Heart left ventricle (tissue), 16 donors: ENCODE data around the gene UQCC3. TPM values are rescaled to one million over a fixed set of nuclear protein-coding genes. Genes with fewer than 3 reads are reported as not detected.

Experiments
- ATAC-seq, 4 donors: fragments of 200-7000 bp; cut with Tn5 transposase; one replicate each; pipeline ENCODE4 v1.9.1; 2020 to 2022; ENCODE audit warnings: moderate library complexity in 4 of 4, mild to moderate bottlenecking in 3 of 4, moderate number of reproducible peaks in 1 of 4
- DNase-seq, 5 donors: peaks; one replicate each; pipeline ENCODE4 v3.0.0-alpha.2; 2020
- H3K27ac ChIP-seq, 12 donors: fragments of 200-600 bp; sonication (generic) in 4 of 12; one replicate each; pipeline versions ENCODE4 v1.5.0 to v1.8.0; 2016 to 2022; ENCODE audit warnings: mild to moderate bottlenecking in 2 of 12
- H3K27me3 ChIP-seq, 9 donors: fragments of 200-600 bp; sonication (generic) in 2 of 9; one replicate each; pipeline versions ENCODE4 v1.5.1 to v1.8.0; 2016 to 2022; ENCODE audit warnings: mild to moderate bottlenecking in 3 of 9
- H3K36me3 ChIP-seq, 9 donors: fragments of 200-600 bp; sonication (generic) in 2 of 9; one replicate each; pipeline versions ENCODE4 v1.5.0 to v1.8.0; 2018 to 2022; ENCODE audit warnings: mild to moderate bottlenecking in 2 of 9
- H3K4me1 ChIP-seq, 12 donors: fragments of 200-600 bp; sonication (generic) in 4 of 12; one replicate each; pipeline versions ENCODE4 v1.5.0 to v1.8.0; 2016 to 2022; ENCODE audit warnings: mild to moderate bottlenecking in 3 of 12
- H3K4me3 ChIP-seq, 12 donors: fragments of 200-600 bp; sonication (generic) in 4 of 12; one replicate each; pipeline versions ENCODE4 v1.5.0 to v1.8.0; 2017 to 2022; ENCODE audit warnings: mild to moderate bottlenecking in 9 of 12, moderate library complexity in 4 of 12
- H3K9me3 ChIP-seq, 12 donors: fragments of 200-600 bp; sonication (generic) in 4 of 12; one replicate each; pipeline versions ENCODE4 v1.5.0 to v1.8.0; 2016 to 2022; ENCODE audit warnings: mild to moderate bottlenecking in 1 of 12
- CTCF ChIP-seq, 12 donors: fragments of 200-600 bp; sonication (generic) in 4 of 12; IDR thresholded peaks; one replicate each; pipeline versions ENCODE4 v1.5.0 to v1.8.0; 2018 to 2022; ENCODE audit warnings: antibody characterized with exemption in 12 of 12, mild to moderate bottlenecking in 5 of 12
- POLR2A ChIP-seq, 2 donors: fragments of 450-650 bp; IDR thresholded peaks; one replicate each; pipeline ENCODE4 v1.6.1; 2017; ENCODE audit warnings: antibody characterized with exemption in 2 of 2, mild to moderate bottlenecking in 2 of 2, moderate library complexity in 2 of 2
- WGBS, 4 donors: extraction: QIAGEN DNeasy Blood & Tissue Kit in 2 of 4; methylation state at CpG; one replicate each; pipeline versions ENCODE4 v1.1.5 to v1.1.7; 2013 to 2018; 5-methylcytosine and 5-hydroxymethylcytosine counted together
- intact Hi-C, 10 donors: fragments of 100-400 bp; cut with DNase I; formaldehyde crosslinking; loops; one replicate each; pipeline versions ENCODE4 v1.11.1 to v1.14.2; 2022
- polyA plus RNA-seq, 2 donors: library from polyadenylated mRNA; stranded (reverse); fragments of 200-250 nt; gene quantifications; one replicate each; pipeline ENCODE4 v1.2.3, GENCODE V29; 2013
- total RNA-seq, 9 donors: library from RNA; depleted of rRNA in 2 of 9; stranded (reverse); fragments of >200 nt in 2 of 9; fragmentation: NEBNext Ultra II Directional in 3 of 9; extraction: Animal tissue kit (Norgen Biotek cat#: 25700) in 3 of 9; gene quantifications; one replicate each; pipeline versions ENCODE4 v1.1.0 to v1.2.4, GENCODE V29; 2016 to 2023
- donor health status: ischemic (EF 13 %, LVEDD 7.1; RV severe dilation, severe dysfunction).
- donor health status: healthy with polysubstance abuse.
- donor health status: DM: no; HTN: yes; CAD: no.
- donor health status: DM: no; HTN: no; CAD: no.
- donor health status: ischemic (EF 25% LVEDD 6.9; RV normal size, moderate dysfunction).
- donor health status: ischemic (EF 25% LVEDD 5.7; RV mildly dilated, moderate dysfunction).
- donor health status: healthy.
- donor health status: DM: yes; HTN: yes; CAD: no.
- donor health status: ischemic (EF 35%, LVEDD 5.7; RV mildly dilated, moderate dysfunction).
- donor health status: nonischemic (EF 11% LVEDD 7.7; RV severe dilation, severe dysfunction).
- donor health status: DM: yes; HTN: yes; CAD: no.
- donor health status: PGD.
- donor health status: ischemic (EF 29% LVEDD 5.4; RV normal size, mild dysfunction).
- donor health status: nonischemic (EF 23%, LVEDD 6.1; RV moderate dilation, normal function).

UQCC3 gene
- total and polyA plus RNA-seq, 11 donors: 5.3 to 15.8 (median 6.1) TPM

GRCh38 chr11:62646825-62647608, 24.5 kb upstream of the UQCC3 start:
- H3K27ac ChIP-seq: peak overlapping the region in 6 of 12 donors; percentile 3 to 98 (median 78)
- H3K4me3 ChIP-seq: peak overlapping the region in 9 of 12 donors; percentile 71 to 100 (median 89)
- ATAC-seq: peak; percentile 1 to 4 (median 2)
- intact Hi-C loops: loop anchor here in 5 of 10 donors (1.0 to 5.0 kb wide), 3 partner anchors 18 to 35 kb away; partner anchors contain the start of genes EML3 (in 3 of the 5), ROM1 (in 3 of the 5), C11orf98 (in 1 of the 5) and CSKMT (in 1 of the 5)
- peak in 1 of 5 donors; percentile 56 for DNase-seq
- H3K27me3 ChIP-seq: no peaks in the 10 kb centered on the region
- no peak for TF ChIP-seq POLR2A (IDR thresholded peaks at IDR 0.05)
- no peak for TF ChIP-seq CTCF (IDR thresholded peaks at IDR 0.05)
- 45 to 64% (median 55%) methylated on average over 20 to 32 of the region's 32 CpGs for WGBS, 4 donors
- peaks cover 0 to 40% (median 28%) of the 10 kb centered on the region in 12 donors for H3K4me1 ChIP-seq
- no peaks in the 10 kb centered on the region for H3K9me3 ChIP-seq
- peaks cover 0 to 53% (median 47%) of the 10 kb centered on the region in 9 donors for H3K36me3 ChIP-seq

- no peak for ATAC-seq
- Histone ChIP-seq H3K4me1 (peaks cover 0 to 45% (median 33%) of the 10 kb centered on the region in 12 donors), H3K4me3 (no peak overlapping the region), H3K36me3 (peaks cover 0 to 47% (median 42%) of the 10 kb centered on the region in 9 donors), H3K27ac (no peak overlapping the region), H3K27me3 (no peaks in the 10 kb centered on the region), H3K9me3 (no peaks in the 10 kb centered on the region)
- intact Hi-C loops: loop anchor here in 4 of 10 donors (2.0 to 5.0 kb wide), 2 partner anchors 17 to 35 kb away; partner anchors contain the start of genes EML3 (in 3 of the 4), ROM1 (in 3 of the 4), C11orf98 (in 1 of the 4) and CSKMT (in 1 of the 4)
- 86 to 93% (median 89%) methylated on average over 4 to 6 of the region's 6 CpGs for WGBS, 4 donors
- TF ChIP-seq POLR2A (IDR thresholded peaks at IDR 0.05) (no peak), CTCF (IDR thresholded peaks at IDR 0.05) (no peak)
- DNase-seq: peak in 1 of 5 donors; percentile 31
Measured at GRCh38 chr11:62647609-62648005, 23.9 kb upstream of the UQCC3 start.

GRCh38 chr11:62648185-62648966, 23.1 kb upstream of the UQCC3 start:
- intact Hi-C loops: loop anchor here in 3 of 10 donors (5.0 kb wide), 1 partner anchor 36 kb away; the partner anchor contains the start of genes EML3 (in 3 of the 3) and ROM1 (in 3 of the 3)
- H3K27me3 ChIP-seq: no peaks in the 10 kb centered on the region
- H3K9me3 ChIP-seq: no peaks in the 10 kb centered on the region
- H3K27ac ChIP-seq: no peak overlapping the region
- H3K4me3 ChIP-seq: no peak overlapping the region
- WGBS, 4 donors: 91 to 93% (median 92%) methylated on average over 20 to 24 of the region's 24 CpGs
- peak in 1 of 5 donors; percentile 29 for DNase-seq
- H3K4me1 ChIP-seq: peaks cover 0 to 45% (median 34%) of the 10 kb centered on the region in 12 donors
- TF ChIP-seq CTCF (IDR thresholded peaks at IDR 0.05): no peak
- no peak for TF ChIP-seq POLR2A (IDR thresholded peaks at IDR 0.05)
- peaks cover 0 to 40% (median 34%) of the 10 kb centered on the region in 9 donors for H3K36me3 ChIP-seq
- no peak for ATAC-seq
